PFSK-1 (cell line): ENCODE measurements around the gene CPLX4.

ENCODE experiments used
- POLR2AphosphoS5 ChIP-seq: IDR thresholded peaks from 2 replicates; pipeline ENCODE4 v1.6.1; 2012; ENCODE audit warnings: low read depth, mild to moderate bottlenecking, control low read depth, low read length, moderate library complexity
- SIN3A ChIP-seq: IDR thresholded peaks from 2 replicates; pipeline ENCODE4 v1.6.1; 2012; ENCODE audit warnings: mild to moderate bottlenecking, low read length, moderate library complexity, borderline replicate concordance; ENCODE audit not compliant: insufficient read depth
- TAF1 ChIP-seq: IDR thresholded peaks from 2 replicates; pipeline ENCODE4 v1.6.1; 2012; ENCODE audit warnings: low read length, control low read depth, borderline replicate concordance; ENCODE audit not compliant: insufficient read depth

GRCh38 chr18:59268127-59268720 lies 50.2 kb downstream of the CPLX4 start:
- TF ChIP-seq POLR2AphosphoS5 (no peak), TAF1 (no peak), SIN3A (no peak)
